GM19328 (cell line): Measurements from ENCODE around the gene EFHD2.
"Not testable (repeated sequence)": the region's sequence is repeated elsewhere in the genome, so short reads cannot be mapped to it uniquely, and the experiment has no call there.

Experiments used
- ATAC-seq: cut with Tn5 transposase; IDR thresholded peaks from one replicate; pipeline ENCODE4 v1.9.1; 2021; ENCODE audit warnings: mild to moderate bottlenecking, moderate library complexity; ENCODE audit not compliant: unreplicated experiment

The EFHD2 gene

DNA sequence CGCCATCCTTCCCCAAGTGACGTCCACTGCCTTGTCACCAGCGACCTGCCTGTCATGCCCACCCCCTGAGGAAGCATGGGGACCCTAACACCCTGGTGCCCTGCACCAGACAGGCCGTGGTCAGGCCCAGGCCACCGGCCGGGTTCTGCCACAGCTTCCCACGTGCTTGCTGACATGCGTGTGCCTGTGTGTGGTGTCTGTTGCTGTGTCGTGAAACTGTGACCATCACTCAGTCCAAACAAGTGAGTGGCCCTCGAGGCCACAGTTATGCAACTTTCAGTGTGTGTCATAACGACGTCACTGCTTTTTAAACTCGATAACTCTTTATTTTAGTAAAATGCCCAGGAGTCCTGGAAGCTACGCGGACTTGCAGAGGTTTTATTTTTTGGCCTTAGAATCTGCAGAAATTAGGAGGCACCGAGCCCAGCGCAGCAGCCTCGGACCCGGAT is 20.0 kb downstream of the EFHD2 start:
- ATAC-seq: no peak

DNA sequence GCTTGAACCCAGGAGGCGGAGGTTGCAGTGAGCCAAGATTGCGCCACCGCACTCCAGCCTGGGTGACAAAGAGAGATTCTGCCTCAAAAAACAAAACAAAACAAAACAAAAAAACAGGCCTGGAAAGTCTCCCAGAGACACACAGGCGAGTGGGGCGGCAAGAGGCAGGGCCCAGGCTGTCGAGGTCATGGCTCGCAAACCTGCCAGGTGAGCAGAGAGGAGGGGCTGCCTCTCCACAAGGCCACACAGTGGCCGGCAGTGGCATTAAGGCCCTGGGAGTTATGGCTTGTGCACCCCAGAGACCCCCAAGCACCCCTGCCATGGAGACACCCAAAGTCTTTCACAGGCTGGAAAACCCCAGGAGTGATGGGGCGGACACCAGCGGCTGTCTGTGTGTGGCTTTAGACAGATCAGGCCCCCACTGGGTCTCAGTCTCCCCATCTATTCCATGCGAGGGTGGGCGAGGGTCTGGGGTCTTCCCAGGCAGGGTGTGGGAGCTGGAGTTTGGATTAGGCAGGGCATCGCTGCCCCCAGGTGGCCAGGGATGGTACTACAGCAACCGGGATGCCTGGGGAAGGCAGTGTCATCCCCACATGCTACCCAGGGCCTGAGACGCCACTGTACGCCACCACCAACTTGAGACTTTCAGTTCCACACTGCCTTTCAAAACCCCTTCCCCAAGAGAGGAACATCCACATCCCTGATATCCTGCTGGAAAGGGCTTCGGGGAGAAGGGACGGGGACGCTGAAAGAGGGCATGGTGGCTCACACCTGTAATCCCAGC is 21.3 kb downstream of the EFHD2 start:
- ATAC-seq: no peak

DNA sequence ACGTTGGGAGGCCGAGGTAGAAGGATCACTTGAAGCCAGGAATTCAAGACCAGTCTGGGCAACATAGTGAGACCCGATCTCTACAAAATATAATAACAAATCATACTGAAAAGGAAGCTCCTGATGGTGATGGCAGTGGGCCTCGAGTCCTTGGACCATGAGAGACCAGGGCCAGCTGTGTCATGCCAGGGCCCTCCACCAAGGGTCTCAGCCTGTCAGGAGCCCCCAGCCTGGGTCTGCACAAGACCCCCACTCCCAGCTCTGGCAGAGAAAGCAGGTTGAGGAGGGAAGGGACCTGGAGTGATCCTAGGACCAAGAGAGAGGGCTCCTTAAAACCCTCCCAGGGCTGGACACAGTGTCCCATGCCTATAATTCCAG is 21.9 kb downstream of the EFHD2 start:
- no peak for ATAC-seq

DNA sequence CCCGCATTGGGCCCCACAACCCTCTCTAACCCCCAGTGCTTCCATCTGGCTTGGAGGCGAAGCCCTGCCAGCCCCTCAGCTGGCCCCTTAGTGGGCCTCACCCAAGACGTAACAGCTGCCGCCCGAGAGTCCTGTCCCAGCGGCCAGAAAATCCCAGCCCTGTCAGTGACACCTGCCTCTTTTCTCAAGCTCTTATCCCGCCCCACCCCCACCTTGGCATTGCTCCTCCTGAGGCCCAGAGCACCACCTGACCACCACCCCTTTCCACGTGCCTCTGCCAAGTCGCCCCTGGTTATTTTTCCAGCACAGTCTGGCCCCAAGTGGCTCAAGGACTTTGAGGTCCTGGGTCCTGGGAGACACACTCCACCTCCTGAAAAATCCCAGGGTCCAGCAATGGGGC is 22.6 kb downstream of the EFHD2 start:
- no peak for ATAC-seq

DNA sequence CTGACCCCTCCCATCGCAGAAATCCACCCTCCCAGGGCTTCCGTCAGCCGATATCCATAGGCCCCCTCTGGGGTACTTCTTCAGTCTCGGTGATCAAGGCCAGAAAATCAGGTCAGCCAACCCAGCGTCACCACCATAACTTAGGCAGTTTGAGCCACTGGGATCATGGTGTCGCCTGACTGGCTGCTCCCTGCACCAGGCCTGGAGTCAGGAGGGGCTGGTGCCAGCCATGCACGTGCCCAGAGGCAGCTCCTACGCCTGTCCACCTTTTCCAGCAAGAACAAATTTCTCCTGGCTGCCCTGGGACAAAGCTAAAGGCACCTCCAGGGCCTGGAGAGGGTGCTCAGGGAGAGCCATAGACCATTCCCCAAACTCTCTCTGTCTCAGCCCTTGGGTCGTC is 23.8 kb downstream of the EFHD2 start:
- ATAC-seq: no peak

DNA sequence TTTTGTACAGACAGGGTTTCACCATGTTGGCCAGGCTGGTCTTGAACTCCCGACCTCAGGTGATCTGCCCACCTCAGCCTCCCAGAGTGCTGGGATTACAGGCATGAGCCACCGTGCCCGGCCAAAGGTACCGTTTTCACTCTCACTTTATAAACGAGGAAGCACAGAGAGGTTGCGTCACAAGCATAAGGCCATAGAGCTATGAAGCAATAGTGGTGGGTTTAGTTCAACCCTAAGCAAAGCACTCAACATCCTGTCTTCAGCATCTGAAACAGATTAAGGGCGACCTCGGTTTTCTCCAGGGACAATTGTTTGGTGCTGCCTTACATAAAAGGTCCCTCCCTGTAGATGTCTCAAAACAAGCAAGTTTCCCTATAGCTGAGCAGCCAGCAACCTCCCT is 25.1 kb downstream of the EFHD2 start:
- ATAC-seq: not testable (repeated sequence)

DNA sequence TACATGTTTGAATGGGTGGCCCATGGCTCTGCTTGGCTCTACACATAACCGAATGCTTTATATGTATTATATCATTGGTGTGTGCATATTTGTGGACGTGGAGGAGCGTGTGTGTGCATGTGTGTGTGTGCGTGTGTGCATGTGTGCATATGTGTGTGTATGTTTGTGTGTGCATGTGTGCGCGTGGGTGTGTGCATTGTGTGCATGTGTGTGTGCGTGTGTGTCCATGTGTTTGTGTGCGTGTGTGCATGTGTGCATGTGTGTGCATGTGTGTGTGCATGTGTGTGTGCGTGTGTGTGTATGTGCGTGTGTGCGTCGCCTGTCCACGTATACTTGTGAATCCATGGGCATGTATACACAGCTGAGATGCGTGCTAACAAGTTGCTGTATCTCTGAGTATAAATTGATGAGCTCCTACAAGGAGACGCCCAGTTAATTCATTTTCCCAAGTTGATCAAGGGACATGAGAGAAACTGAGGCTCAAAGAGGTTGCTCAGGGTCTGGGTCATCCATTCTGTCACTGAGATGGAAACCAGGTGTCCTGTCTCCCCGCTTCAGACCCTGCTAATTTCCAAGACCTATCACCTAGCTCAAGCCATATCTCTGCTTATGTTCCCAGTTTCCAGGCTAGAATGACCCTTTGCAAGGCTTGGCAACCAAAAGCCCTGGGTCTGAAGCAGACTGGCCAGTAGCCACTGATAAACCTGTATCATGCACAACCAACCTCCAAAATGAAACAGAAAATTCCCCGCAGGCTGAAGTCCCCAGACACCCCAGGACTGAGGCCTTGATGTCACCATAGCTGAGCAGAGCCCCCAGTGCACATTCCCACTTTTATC is 25.8 kb downstream of the EFHD2 start:
- ATAC-seq: no peak

DNA sequence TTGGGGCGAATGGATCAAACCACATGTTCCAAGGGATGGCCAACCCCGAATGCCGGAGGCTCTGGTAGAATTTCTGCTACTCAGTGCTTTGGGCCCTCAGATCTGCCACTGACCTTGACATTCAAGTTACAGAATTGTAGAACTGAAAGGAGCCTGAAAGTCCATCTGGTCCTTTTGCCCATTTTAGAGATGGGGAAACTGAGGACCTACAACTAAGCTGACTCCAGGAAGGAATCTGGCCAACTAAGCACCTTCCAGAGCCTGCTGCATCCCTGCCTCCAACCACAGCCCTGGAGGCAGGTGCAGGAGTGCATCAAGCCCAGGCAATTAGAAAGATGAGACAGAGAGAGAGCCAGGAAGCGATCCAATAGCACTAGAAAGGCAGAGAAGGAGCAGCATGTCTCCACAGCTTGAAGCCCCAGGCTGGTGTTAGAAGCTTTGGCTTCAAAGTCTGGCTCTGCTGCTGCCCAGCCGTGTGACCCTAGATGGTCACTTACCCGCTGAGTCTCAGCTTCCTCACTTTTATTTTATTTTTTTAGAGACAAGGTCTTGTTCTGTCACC is 27.3 kb downstream of the EFHD2 start:
- no peak for ATAC-seq

DNA sequence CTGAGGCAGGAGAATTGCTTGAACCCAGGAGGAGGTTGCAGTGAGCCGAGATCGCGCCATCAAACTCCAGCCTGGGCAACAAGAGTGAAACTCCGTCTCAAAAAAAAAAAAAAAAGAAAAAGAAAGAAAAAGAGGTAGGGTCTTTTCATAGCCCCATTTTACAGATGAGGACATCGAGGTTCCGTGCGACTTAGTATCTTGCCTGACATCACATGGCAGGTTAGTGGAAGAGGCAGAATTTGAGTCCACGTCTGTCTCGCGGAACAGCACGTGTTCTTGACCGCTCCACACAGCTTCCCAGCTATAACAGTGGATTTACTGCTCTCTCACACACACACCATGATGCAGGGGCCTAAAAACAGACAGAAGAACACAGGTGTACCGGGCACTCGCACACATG is 29.6 kb downstream of the EFHD2 start:
- no peak for ATAC-seq

DNA sequence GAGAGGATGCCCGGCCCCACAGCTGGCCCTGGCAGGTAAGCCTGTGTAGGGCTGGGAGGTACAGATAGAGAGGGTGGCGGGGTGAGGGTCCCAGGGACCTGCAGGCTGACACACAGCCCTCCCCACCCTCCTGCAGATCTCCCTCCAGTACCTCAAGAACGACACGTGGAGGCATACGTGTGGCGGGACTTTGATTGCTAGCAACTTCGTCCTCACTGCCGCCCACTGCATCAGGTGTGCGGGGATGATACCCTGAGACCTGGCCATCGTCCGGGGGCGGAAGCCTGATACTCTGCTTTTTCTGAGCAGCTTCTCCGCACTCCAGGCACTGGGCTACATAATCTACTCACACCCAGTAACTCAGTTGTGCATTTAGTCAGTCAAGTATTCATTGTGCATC is 30.7 kb downstream of the EFHD2 start:
- no peak for ATAC-seq

DNA sequence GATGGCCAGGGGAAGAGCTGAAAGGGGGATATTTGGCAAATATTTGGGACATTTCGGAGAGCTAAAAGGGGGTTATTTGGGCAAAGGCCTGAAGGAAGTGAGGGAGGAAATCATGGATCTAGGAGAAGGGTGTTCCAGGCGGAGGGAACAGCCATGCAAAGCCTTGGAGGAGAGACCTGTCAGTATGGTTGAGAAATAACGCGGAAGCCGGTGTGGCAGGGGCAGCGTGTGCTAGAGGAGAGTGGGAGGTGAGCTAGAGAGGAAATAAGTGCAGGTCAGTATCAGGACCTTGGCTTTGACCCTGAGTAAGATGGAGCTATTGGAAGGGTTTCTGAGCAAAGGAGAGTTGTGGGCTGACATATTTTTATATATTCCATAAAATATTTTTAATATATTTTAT is 31.6 kb downstream of the EFHD2 start:
- no peak for ATAC-seq

DNA sequence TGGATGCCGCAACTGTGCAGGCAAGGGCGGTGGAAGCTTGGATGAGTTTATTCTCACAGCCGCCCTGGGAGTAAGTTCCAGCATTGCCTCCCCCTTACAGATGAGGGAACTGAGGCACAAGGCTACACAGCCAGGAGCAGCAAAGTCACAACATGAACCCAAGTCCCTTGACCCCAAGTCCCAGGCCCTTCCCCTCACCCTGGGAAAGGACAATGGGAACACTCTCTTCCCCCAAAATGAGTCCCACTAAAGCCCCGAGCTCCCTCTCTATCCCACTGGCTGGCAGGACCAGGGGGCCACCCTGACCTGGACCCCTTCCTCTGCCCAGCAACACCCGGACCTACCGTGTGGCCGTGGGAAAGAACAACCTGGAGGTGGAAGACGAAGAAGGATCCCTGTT is 32.4 kb downstream of the EFHD2 start:
- ATAC-seq: no peak

DNA sequence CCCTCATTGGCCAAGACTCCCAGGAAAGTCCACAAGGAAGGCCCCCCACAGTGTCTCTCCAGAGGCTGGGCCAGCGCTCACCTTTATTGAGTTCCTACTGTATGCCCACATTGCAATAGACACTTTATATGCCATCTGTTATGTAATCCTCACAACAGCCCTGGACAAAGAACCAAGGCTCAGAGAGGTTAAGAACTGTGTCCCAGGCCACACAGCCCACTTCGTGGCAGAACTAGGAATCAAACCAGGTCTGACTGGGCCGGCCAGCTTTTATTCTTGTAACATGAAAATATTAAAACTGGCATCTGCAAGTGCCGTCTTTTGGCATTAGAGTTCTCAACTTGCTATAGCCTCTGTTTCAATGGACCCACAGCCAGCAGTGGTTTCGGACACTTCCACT is 33.1 kb downstream of the EFHD2 start:
- no peak for ATAC-seq

DNA sequence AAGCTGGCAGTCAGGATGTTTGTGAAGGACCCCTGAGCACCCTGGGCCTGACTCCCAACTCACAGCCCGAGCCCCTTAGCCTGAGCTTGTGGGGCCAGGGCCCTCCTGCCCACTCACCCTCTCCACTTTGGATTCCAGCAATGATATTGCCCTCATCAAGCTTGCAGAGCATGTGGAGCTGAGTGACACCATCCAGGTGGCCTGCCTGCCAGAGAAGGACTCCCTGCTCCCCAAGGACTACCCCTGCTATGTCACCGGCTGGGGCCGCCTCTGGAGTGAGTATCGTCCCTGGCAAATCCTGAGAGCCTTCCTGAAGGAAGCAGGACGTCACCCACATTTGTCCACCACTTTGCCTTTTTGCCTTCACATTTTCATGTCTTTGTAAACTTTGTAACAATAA is 33.6 kb downstream of the EFHD2 start:
- ATAC-seq: no peak

DNA sequence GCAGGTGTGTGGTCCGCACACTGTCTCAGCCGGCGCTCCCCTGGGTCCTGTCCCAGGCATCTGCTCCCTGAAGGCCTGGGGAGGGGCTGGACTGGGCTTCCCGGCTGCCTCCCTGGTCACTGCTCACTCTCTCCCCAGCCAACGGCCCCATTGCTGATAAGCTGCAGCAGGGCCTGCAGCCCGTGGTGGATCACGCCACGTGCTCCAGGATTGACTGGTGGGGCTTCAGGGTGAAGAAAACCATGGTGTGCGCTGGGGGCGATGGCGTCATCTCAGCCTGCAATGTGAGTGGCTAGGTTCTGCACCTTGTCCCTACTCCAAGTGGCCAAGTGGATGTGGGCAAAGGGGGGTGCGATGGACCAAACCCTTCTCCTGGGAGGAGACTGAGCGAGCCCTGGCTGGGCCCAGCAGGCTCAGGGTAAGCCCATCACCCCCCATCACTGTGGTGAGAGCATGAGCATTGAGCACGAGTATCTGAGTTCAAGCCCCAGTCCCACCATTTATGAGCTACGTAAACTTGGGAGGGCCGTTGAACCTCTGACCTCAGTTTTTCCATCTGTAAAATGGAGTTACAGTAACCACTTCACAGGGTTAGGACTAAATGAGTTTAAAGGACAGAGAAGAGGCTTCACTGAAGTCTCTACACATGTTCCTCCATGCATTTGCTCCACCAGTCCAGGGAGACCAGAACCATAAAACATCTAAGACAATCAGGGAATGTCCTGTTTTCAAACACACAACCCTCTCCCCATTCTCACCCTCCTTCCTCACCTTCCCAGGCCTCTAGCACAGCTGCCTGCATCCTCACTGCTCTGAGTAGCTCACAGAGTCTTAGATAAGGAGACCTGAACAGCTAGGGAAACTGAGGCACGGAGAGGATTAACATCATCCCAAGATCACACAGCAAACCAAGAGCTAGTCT is 35.0 kb downstream of the EFHD2 start:
- no peak for ATAC-seq

DNA sequence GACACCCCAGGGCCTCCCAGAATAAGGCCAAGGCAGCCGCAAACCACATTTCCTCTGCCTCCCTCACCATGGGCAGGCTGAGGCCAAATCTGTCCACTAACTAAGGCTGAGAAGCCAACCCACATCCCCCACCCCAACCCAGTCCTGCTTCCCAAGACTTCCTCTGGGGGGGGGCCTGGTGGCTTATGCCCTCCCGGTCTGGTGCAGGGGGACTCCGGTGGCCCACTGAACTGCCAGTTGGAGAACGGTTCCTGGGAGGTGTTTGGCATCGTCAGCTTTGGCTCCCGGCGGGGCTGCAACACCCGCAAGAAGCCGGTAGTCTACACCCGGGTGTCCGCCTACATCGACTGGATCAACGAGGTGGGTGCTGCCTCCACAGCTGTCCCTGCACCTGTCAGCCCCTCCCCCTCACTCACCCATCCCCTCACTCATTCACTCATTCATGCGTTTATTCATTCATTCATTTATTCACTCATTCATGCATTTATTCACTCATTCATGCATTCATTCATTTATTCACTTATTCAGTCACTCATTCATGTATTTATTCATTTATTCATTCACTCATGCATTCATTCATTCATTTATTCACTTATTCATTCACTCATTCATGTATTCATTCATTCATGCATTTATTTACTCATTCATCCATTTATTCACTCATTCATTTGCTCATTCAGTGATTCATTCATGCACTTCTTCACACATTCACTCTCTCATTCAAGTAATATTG is 35.9 kb downstream of the EFHD2 start:
- no peak for ATAC-seq

DNA sequence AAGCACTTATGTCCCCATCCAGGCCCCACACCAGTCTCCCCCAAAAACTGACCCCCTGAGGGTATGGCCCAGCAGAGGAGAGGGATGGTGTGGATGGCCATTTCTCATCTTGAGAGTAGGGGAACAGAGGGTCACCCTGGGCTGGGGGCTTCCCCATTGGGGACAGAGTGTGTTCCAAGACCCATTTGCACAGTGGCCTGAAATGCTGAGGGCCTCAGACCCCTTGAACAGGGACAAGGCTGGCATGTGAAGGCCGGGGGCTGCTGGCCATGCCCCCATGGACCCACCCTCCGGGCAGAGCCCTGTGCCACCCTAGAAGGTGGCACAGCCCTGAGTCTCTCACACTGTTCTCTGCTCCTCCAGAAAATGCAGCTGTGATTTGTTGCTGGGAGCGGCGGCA is 36.5 kb downstream of the EFHD2 start:
- no peak for ATAC-seq

DNA sequence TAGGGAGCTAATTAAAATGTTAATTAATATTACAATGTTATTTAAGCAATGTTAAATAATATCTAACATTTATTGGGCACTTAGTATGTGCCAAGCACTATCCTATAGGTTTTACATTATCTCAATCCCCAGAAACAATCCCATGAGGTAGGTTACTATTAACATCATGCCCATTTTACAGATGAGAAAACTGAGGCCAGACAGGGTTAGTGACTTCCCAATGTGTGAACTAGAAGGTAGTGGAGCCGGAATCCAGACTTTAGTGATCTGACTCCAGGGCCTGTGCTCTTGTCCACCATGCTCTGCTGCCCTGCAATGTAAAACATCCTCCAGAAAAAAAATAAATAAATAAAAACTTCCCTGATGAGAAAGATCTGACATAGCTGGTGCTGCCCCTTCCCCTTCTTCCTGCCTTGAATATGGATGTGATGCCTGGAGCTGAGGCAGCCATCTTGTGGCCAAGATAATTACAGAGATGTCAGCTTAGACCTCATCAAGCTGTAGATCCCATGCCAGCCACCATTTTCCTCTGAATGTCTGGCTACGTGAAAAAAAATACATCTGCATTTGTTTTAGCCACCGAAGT is 39.3 kb downstream of the EFHD2 start:
- no peak for ATAC-seq

DNA sequence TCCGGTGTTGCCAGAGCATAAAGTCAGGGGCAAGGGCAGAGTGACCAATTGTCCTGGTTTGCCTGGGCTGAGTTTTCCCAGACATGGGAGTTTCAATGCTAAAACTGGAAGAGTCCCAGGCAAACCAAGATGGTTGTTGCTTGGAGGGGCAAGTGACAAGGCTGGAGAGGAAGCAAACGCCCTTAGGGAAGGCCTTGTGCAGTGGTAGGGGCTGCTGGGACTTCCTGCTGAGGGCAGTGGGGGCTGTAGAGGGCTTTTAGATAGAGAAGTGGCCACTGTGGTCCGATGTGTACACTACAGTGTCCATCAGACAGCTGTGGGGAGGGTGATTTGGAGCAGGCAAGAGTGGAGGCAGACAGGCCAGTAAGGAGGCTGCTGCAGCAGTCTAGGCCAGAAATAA is 39.9 kb downstream of the EFHD2 start:
- no peak for ATAC-seq
